HG03045 (cell line): ENCODE data around the gene LMBRD1.
"Not testable (repeated sequence)": the region's sequence is repeated elsewhere in the genome, so short reads cannot be mapped to it uniquely, and the experiment has no call there.

Experiments used
- ATAC-seq: cut with Tn5 transposase; IDR thresholded peaks from one replicate; pipeline ENCODE4 v1.9.1; 2021; ENCODE audit warnings: mild to moderate bottlenecking, moderate library complexity; ENCODE audit not compliant: unreplicated experiment

Gene LMBRD1

GRCh38 chr6:69756366-69756765 lies 40.4 kb downstream of the LMBRD1 start:
- ATAC-seq = no peak

GRCh38 chr6:69735027-69735426 lies 61.8 kb downstream of the LMBRD1 start:
- no peak for ATAC-seq

GRCh38 chr6:69732640-69733039 lies 64.2 kb downstream of the LMBRD1 start:
- ATAC-seq = no peak

GRCh38 chr6:69732045-69732444 lies 64.8 kb downstream of the LMBRD1 start:
- ATAC-seq = no peak

GRCh38 chr6:69729870-69730449 lies 66.8 kb downstream of the LMBRD1 start:
- no peak for ATAC-seq

GRCh38 chr6:69722683-69723082 lies 74.1 kb downstream of the LMBRD1 start:
- no peak for ATAC-seq

- no peak for ATAC-seq
Measured at GRCh38 chr6:69719602-69720193, 77.1 kb downstream of the LMBRD1 start.

GRCh38 chr6:69706724-69707123 lies 90.1 kb downstream of the LMBRD1 start:
- no peak for ATAC-seq

- ATAC-seq = no peak
Measured at GRCh38 chr6:69705954-69706353, 90.9 kb downstream of the LMBRD1 start.

- no peak for ATAC-seq
Measured at GRCh38 chr6:69704916-69705315, 91.9 kb downstream of the LMBRD1 start.

- no peak for ATAC-seq
Measured at GRCh38 chr6:69699655-69700054, 97.2 kb downstream of the LMBRD1 start.

- ATAC-seq = no peak
Measured at GRCh38 chr6:69696273-69696672, 100.5 kb downstream of the LMBRD1 start.

GRCh38 chr6:69693762-69694161 lies 103.0 kb downstream of the LMBRD1 start:
- no peak for ATAC-seq

- ATAC-seq = no peak
Measured at GRCh38 chr6:69690986-69691385, 105.8 kb downstream of the LMBRD1 start.

- no peak for ATAC-seq
Measured at GRCh38 chr6:69680302-69680701, 116.5 kb downstream of the LMBRD1 start.

GRCh38 chr6:69673298-69673697 lies 123.5 kb downstream of the LMBRD1 start:
- ATAC-seq = no peak

- no peak for ATAC-seq
Measured at GRCh38 chr6:69668916-69669315, 127.9 kb downstream of the LMBRD1 start.

GRCh38 chr6:69666779-69667178 lies 130.0 kb downstream of the LMBRD1 start:
- not testable (repeated sequence) for ATAC-seq

- no peak for ATAC-seq
Measured at GRCh38 chr6:69665437-69665836, 131.4 kb downstream of the LMBRD1 start.

GRCh38 chr6:69664551-69664950 lies 132.3 kb downstream of the LMBRD1 start:
- ATAC-seq = no peak

GRCh38 chr6:69663215-69663614 lies 133.6 kb downstream of the LMBRD1 start:
- no peak for ATAC-seq

GRCh38 chr6:69650703-69651102 lies 146.1 kb downstream of the LMBRD1 start:
- ATAC-seq = no peak

- ATAC-seq = no peak
Measured at GRCh38 chr6:69647726-69648125, 149.1 kb downstream of the LMBRD1 start.
